ENCODE results near the gene ZNF77. TPM values are rescaled to one million over a fixed set of nuclear protein-coding genes. Genes with fewer than 3 reads are reported as not detected.

ZNF77 gene
- total and polyA plus RNA-seq, 12 donors: 1.0 to 2.9 (median 2.3) TPM

DNA sequence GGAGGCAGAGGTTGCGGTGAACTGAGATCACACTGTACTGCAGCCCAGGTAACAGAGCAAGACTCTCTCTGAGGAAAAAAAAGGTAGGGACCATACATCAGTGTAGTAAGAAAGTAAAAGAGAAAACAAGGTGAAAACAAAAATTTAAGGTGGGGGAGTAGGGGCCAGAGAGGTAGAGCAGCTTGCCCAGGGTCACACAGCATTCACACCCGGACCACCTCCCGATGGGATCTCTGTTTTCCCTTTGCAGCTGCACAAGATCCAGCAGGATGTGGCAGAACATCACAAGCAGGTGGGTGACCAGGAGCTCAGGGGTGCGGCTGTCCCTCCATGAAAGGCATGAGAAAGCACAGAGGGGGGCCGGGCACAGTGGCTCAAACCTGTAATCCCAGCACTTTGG, 37.1 kb upstream of the ZNF77 start:
- Histone ChIP-seq H3K4me1 (peaks cover 18 to 40% (median 33%) of the 10 kb centered on the region in 9 donors), H3K4me3 (no peak overlapping the region), H3K9me3 (no peaks in the 10 kb centered on the region), H3K36me3 (no peaks in the 10 kb centered on the region), H3K27me3 (peaks cover 0 to 18% (median 0%) of the 10 kb centered on the region in 7 donors), H3K27ac (peak overlapping the region in 1 of 10 donors; percentile 86)
- ATAC-seq (no peak), DNase-seq (no peak)
- WGBS, 2 donors: 82 to 87% methylated on average over 5 of the region's 5 CpGs
- intact Hi-C loops (cut with DNase I): loop anchor here in 5 of 10 donors (2.0 to 10.0 kb wide), 4 partner anchors 47 to 55 kb away; partner anchors contain the start of gene TLE2 (in 1 of the 5)
- no peak for TF ChIP-seq CTCF (IDR thresholded peaks at IDR 0.05)

GRCh38 chr19:2978772-2979171, 34.0 kb upstream of the ZNF77 start:
- H3K4me3 ChIP-seq: no peak overlapping the region
- peaks cover 29 to 63% (median 55%) of the 10 kb centered on the region in 9 donors for H3K4me1 ChIP-seq
- intact Hi-C loops (cut with DNase I): loop anchor here in 2 of 10 donors (10.0 kb wide), 2 partner anchors 46 to 56 kb away; partner anchors contain the start of gene TLE2 (in 1 of the 2)
- WGBS, 2 donors: 88 to 89% methylated on average over 9 of the region's 9 CpGs
- DNase-seq (no peak), ATAC-seq (no peak)
- H3K36me3 ChIP-seq: no peaks in the 10 kb centered on the region
- TF ChIP-seq CTCF (IDR thresholded peaks at IDR 0.05): no peak
- H3K9me3 ChIP-seq: no peaks in the 10 kb centered on the region
- H3K27ac ChIP-seq: no peak overlapping the region
- H3K27me3 ChIP-seq: peaks cover 0 to 4% (median 0%) of the 10 kb centered on the region in 7 donors

GRCh38 chr19:2978166-2978767, 33.5 kb upstream of the ZNF77 start:
- Histone ChIP-seq H3K9me3 (no peaks in the 10 kb centered on the region), H3K4me3 (no peak overlapping the region), H3K4me1 (peaks cover 27 to 63% (median 55%) of the 10 kb centered on the region in 9 donors), H3K36me3 (no peaks in the 10 kb centered on the region), H3K27ac (peak overlapping the region in 8 of 10 donors; percentile 36 to 68 (median 52)), H3K27me3 (no peaks in the 10 kb centered on the region)
- no peak for TF ChIP-seq CTCF (IDR thresholded peaks at IDR 0.05)
- DNase-seq: no peak
- intact Hi-C loops (cut with DNase I): loop anchor here in 2 of 10 donors (10.0 kb wide), 2 partner anchors 47 to 57 kb away; partner anchors contain the start of gene TLE2 (in 1 of the 2)
- WGBS, 2 donors: 76 to 81% methylated on average over 11 of the region's 11 CpGs
- ATAC-seq: no peak

DNA sequence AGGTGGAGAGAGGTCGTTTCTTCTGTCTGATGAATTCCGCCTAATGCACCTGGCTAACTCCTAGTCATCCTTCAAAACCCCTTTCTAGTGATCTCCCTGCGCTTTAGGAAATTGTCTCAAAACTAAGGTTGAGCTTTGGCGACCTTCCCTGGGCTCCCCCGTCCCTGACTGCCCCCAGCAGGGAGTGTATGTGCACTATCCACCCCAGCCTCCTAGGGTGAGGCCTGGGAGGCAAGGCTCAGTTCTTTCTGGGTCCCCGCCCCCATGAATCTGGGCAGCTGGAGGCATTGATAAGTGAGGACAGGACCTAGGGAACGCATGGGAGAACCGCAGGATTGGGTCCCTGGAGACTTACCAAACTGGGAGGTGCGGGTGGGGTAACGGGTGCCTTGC, 33.0 kb upstream of the ZNF77 start:
- DNase-seq (no peak), ATAC-seq (peak in 1 of 8 donors; percentile 1)
- intact Hi-C loops (cut with DNase I): loop anchor here in 5 of 10 donors (2.0 to 10.0 kb wide), 5 partner anchors 27 to 59 kb away; partner anchors contain the start of gene TLE2 (in 1 of the 5)
- Histone ChIP-seq H3K27ac (peak overlapping the region in 9 of 10 donors; percentile 25 to 68 (median 51)), H3K36me3 (no peaks in the 10 kb centered on the region), H3K9me3 (no peaks in the 10 kb centered on the region), H3K27me3 (no peaks in the 10 kb centered on the region), H3K4me3 (peak overlapping the region in 5 of 10 donors; percentile 56 to 63 (median 58)), H3K4me1 (peaks cover 22 to 63% (median 55%) of the 10 kb centered on the region in 9 donors)
- no peak for TF ChIP-seq CTCF (IDR thresholded peaks at IDR 0.05)
- WGBS, 2 donors: 57 to 60% methylated on average over 10 of the region's 10 CpGs

All from heart right ventricle (tissue), 16 donors.